GM19395 (cell line): Measurements from ENCODE around the gene CD38.

Experiments used
- ATAC-seq: cut with Tn5 transposase; IDR thresholded peaks from one replicate; pipeline ENCODE4 v1.9.1; 2021; ENCODE audit warnings: mild to moderate bottlenecking, moderate library complexity; ENCODE audit not compliant: unreplicated experiment

CD38 gene

DNA sequence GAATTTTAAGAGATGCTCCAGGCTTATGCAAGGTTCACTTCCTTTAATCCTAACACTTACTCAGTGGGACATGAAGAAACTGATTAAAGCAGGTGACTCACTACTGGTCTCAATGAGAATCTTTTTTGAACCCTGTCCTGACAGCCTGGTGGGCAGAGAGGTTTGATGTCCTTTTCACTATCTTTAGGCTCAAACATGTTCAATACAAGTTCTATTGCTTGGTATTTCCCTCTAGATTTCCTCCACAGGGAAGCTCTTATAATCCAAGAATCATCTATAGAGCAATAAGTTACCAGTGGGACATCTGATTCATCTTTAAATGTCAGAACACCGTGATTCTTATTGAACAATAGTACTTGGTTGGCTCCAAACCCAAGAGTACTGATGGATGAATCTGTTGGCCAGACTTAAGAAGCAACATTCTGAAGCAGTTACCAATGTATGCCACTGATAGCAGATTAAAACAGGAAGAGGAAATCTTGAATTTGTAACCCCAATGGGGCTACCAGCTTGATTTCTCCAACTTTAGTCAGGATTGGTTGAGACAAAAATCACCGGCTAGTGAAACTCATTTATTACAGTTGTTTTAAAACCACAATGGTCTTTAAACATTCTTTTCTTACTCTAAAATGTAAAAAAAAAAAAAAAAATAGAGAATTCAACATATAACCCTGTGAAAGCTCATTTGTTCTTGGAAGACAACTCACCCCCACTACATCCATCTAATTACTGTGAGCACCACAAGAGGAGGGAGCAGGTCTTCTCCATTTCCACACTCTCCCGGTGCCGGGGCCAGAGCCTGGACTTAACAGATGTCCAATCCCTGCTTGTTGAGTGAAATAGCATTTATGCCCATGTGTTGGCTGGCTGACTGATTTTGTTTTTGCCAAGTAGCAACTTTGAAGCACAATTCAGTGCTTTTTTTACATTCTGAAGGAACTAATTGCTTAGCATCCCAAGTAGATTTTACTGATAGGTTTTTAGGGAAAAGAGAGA, 117.1 kb downstream of the CD38 start:
- no peak for ATAC-seq

DNA sequence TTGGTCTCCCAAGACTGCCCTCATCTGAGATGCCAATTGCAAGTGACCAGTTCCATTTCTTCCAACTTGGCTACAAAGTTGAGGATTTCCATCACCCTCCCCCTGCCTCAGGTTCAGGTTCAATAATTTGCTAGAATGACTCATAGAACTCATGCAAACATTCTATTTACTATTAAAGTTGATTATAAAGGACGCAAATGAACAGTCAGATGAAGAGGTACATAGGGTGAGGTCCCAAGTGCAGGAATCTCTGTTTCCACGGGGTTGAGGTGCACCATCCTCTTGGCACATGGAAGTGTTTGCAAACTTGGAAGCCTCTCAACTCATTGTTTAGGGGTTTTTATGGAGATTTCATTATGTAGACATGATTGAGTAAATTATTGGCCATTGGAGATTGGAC, 119.4 kb downstream of the CD38 start:
- ATAC-seq, result no peak

DNA sequence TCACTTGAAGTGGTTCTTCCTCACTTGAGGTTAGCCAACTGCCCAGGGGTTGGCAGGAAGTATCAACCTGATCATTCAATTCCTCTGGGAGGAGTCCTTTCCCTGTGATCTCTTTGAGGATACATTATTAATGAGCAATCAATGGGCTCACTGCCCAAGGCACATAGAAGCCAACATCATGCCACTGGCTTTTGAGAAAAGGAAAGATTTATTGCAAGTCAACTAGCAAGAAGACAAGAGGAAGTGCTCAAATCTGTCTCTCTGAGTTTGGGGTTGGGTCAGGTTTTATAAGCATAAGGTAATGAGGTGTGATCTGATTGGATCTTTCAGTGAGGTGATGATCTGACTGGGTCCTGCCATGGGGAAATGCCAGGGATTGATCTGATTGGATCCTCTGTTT, 120.8 kb downstream of the CD38 start:
- ATAC-seq, result no peak

DNA sequence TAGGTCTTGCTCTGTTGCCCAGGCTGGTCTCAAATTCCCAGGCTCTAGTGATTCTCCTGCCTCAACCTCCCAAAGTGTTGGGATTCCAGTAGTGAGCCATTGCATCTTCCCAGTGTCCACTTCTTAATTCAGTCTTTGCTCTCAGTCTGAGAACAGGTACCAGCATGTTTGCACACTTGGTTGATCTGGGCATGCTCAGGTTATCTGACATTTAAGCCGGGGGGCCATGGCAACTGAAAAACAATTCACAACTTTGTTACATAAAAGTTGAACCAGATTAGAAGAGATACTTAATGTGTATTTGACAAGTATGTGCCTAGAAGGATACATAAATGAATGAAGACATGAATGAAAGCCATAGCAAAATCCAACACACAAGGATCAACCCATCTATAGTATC, 121.4 kb downstream of the CD38 start:
- ATAC-seq, result no peak

GRCh38 chr4:15901007-15901406, 122.9 kb downstream of the CD38 start:
- no peak for ATAC-seq

- ATAC-seq, result no peak
Measured at GRCh38 chr4:15901998-15902397, 123.9 kb downstream of the CD38 start.

- no peak for ATAC-seq
Measured at GRCh38 chr4:15902746-15903145, 124.6 kb downstream of the CD38 start.
